ENCODE results near the gene CEP152. TPM values are rescaled to one million over a fixed set of nuclear protein-coding genes. Genes with fewer than 3 reads are reported as not detected.
A peak's percentile ranks its signal among the peaks of the same experiment; 100 is the strongest.
"Not testable (repeated sequence)": the region's sequence is repeated elsewhere in the genome, so short reads cannot be mapped to it uniquely, and the experiment has no call there.

The CEP152 gene
- total and polyA plus RNA-seq, 5 experiments from 2014 or later: 3.1 to 11.5 (median 5.1) TPM

DNA sequence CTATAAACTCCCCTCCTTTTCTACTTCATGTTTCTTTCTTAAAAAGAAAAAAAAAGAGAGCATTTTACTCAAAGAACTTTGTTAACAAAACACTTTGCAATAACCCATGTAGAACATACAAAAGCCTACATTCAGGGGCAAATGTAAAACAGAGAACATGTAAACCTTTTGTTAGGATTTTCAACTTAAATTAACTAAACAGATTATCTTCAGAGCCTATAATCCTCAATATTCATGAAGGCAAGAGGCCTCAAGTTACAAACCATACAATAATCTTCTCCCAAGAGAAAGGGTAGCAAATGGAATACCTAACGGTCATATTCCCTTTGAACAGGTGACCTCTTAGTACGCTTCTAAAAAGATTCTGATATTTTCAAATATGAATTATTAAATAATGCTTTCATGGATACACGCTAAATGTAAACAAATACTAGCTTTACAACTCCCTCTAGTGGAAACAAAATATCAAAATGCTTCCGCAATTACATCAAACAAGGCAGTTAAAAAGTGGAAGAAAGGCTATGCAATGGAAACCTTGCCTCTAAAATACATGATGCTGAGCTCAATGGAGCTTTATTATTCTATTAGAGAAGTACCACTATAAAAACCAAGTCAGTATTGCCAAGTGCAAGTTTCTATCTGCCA lies 9.9 kb downstream of the CEP152 start:
- H3K36me3 Mint-ChIP-seq: peaks cover 0 to 32% (median 10%) of the 10 kb centered on the region in 3 donors
- no peak overlapping the region for H3K4me3 Mint-ChIP-seq
- H3K27me3 Mint-ChIP-seq: no peaks in the 10 kb centered on the region
- H3K9me3 Mint-ChIP-seq: no peaks in the 10 kb centered on the region
- H3K4me1 Mint-ChIP-seq: peaks cover 6 to 25% (median 13%) of the 10 kb centered on the region in 4 donors
- ATAC-seq (no peak), DNase-seq (no peak)
- POLR2A ChIA-PET: interaction anchor here (1.6 kb wide), 1 partner anchor 10 kb away, joined by 5 read pairs; the partner anchor contains the start of gene CEP152
- no peak overlapping the region for H3K27ac Mint-ChIP-seq

DNA sequence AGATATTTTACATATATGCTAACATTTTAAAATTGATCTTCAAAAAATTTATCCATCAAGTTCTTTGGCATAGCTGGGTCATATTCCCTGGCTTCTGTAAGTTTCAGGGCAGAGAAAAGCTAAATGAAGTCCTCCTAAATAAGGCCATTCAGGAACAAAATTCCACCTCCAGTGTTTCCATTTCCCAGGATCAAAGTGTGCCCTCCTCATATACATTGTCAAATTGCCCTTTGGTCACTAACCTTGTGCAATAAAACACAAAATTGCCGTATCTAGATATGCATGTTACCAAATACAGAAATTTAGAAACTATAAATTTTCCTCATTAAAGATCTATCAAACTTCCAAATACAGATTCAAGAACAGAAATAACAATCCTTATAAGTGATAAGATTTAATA lies 10.6 kb downstream of the CEP152 start:
- Mint-ChIP-seq H3K27ac (no peak overlapping the region), H3K9me3 (no peaks in the 10 kb centered on the region), H3K27me3 (no peaks in the 10 kb centered on the region), H3K36me3 (peaks cover 0 to 33% (median 12%) of the 10 kb centered on the region in 3 donors), H3K4me3 (no peak overlapping the region), H3K4me1 (peaks cover 6 to 26% (median 13%) of the 10 kb centered on the region in 4 donors)
- DNase-seq (no peak), ATAC-seq (no peak)
- POLR2A ChIA-PET: interaction anchor here (1.6 kb wide), 1 partner anchor 11 kb away, joined by 5 read pairs; the partner anchor contains the start of gene CEP152

DNA sequence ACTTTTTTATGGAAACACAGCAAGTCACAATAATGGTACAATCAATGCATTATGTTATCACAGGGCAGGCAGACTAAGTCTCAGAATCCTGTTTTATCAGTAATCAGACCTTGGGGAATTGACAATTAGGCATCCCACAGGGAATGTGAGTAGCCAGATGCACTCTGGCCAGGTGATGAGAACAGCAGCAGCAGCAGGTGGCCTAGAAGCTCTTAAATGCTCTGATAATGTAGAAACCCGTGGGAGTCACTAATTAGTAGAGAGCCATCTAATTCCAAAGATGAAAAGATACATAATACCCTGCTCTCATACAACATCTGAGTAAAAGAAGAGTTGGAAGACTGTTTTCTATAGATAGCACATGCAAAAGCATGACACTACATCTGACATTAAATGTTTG lies 12.6 kb downstream of the CEP152 start:
- H3K36me3 Mint-ChIP-seq: peaks cover 0 to 23% (median 12%) of the 10 kb centered on the region in 3 donors
- ATAC-seq: no peak
- POLR2A ChIA-PET: no interaction called here
- DNase-seq: no peak
- no peaks in the 10 kb centered on the region for H3K27me3 Mint-ChIP-seq
- no peaks in the 10 kb centered on the region for H3K9me3 Mint-ChIP-seq
- no peak overlapping the region for H3K4me3 Mint-ChIP-seq
- peaks cover 4 to 37% (median 13%) of the 10 kb centered on the region in 4 donors for H3K4me1 Mint-ChIP-seq
- peak overlapping the region in 1 of 10 donors; percentile 21 for H3K27ac Mint-ChIP-seq

DNA sequence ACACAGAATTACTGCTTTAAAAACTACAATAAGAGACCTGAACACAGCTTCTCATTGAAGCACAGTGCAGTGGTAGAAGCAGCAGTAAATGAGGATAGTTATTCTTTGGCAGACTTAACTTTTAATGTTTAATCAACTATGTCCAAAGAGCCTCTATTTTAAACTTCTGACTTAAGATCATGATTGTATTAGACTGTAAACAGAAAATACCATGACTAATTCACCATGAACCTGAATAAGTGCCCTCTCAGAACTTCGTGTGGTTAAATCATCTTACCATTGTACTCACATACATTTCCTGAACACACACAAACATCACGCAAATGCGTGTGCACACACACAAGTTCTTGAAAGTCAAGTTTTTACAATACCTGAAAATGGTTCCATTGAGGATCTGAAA lies 13.9 kb downstream of the CEP152 start:
- no peak for ATAC-seq
- Mint-ChIP-seq H3K27ac (peak overlapping the region in 4 of 10 donors; percentile 1 to 51 (median 12)), H3K9me3 (no peaks in the 10 kb centered on the region), H3K27me3 (no peaks in the 10 kb centered on the region), H3K36me3 (peaks cover 0 to 36% (median 25%) of the 10 kb centered on the region in 3 donors), H3K4me3 (peak overlapping the region in 2 of 10 donors; percentile 9 to 37), H3K4me1 (peaks cover 4 to 37% (median 10%) of the 10 kb centered on the region in 4 donors)
- POLR2A ChIA-PET: no interaction called here
- peak in 1 of 10 donors; percentile 2 for DNase-seq

DNA sequence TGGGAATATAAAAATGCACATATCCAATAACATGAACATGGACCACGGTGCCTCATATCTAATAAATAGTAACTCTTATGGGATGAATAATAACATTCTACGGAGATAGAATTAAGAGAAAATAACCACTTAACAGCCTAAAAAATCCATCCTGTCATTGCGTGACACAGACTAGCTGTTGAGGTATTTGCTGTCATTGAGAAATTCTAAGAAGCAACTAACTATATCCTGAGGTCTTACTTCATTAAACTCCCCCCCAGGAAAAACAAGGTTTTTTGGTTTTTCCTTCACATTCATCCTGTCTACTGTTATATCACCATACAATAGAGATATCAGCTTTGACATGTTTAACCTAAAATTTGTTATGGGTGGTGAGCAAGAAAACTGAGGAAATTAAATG lies 14.3 kb downstream of the CEP152 start:
- ATAC-seq: no peak
- no peaks in the 10 kb centered on the region for H3K27me3 Mint-ChIP-seq
- no peak for DNase-seq
- peaks cover 0 to 39% (median 27%) of the 10 kb centered on the region in 3 donors for H3K36me3 Mint-ChIP-seq
- H3K27ac Mint-ChIP-seq: peak overlapping the region in 2 of 10 donors; percentile 20 to 51
- no peaks in the 10 kb centered on the region for H3K9me3 Mint-ChIP-seq
- POLR2A ChIA-PET: no interaction called here
- H3K4me3 Mint-ChIP-seq: no peak overlapping the region
- H3K4me1 Mint-ChIP-seq: peaks cover 4 to 37% (median 10%) of the 10 kb centered on the region in 4 donors

DNA sequence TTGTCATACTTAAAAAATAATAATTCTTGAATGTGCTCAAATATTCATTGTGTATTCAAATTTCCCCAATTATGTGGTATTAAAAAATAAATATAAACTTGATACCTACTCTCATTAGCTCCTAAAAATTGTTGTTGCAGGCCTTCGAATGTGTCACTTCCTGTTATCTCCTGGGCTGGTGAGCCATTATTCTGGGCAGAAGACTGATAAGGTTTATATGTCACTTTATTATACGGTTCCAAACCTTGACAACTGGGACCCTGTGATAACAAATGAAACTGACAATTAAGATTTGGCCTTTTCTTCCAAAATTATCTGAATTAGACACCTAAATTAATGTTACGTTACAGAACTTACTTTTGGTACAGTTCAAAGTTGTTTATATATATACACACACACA lies 15.0 kb downstream of the CEP152 start:
- Mint-ChIP-seq H3K27me3 (no peaks in the 10 kb centered on the region), H3K9me3 (no peaks in the 10 kb centered on the region), H3K36me3 (peaks cover 0 to 42% (median 30%) of the 10 kb centered on the region in 3 donors), H3K4me3 (no peak overlapping the region), H3K4me1 (peaks cover 4 to 31% (median 8%) of the 10 kb centered on the region in 4 donors), H3K27ac (no peak overlapping the region)
- POLR2A ChIA-PET: no interaction called here
- DNase-seq (no peak), ATAC-seq (no peak)

DNA sequence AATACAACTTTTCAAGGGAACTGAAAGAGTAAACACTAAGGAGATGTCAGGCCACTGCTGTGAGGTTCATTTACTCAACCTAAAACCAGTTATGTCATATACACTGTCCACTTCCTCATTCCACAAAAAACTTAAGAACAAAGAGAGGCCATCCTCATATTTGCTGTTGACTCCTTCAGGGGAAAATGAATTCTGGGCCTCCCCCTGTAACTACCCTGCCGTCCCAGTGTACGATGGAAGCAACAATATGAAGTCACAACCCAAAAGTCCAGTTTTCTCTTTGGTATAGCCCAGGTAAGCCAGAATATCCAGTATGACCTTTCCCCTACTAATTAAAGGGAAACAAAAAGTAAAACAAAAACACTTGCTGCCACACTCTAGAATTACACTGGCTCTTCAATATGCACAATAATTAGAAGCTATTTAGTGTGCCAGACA lies 16.2 kb downstream of the CEP152 start:
- no peak for DNase-seq
- H3K4me3 Mint-ChIP-seq: peak overlapping the region in 1 of 10 donors; percentile 52

DNA sequence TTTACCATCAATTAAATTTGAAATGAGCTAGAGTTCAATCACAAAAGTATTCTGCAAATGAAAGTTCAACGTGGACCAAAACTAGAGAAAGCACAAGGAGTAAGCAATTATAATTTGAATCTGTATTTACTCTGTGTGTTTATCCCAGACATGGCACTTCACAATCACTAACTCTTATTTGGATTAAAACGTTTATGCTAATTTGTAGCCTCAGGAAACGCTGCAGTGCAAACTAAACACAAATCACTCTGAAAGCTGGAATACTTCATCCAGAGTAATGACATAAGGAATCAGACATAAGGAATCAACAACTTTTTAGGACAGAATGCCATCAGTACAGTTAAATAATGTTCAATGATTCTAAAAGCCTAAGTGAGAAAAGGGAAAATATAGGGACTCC lies 18.5 kb downstream of the CEP152 start:
- ATAC-seq (no peak), DNase-seq (no peak)
- POLR2A ChIA-PET: no interaction called here
- Mint-ChIP-seq H3K9me3 (no peaks in the 10 kb centered on the region), H3K27me3 (no peaks in the 10 kb centered on the region), H3K27ac (no peak overlapping the region), H3K4me3 (no peak overlapping the region), H3K36me3 (peaks cover 8 to 69% (median 49%) of the 10 kb centered on the region in 3 donors), H3K4me1 (peaks cover 2 to 22% (median 5%) of the 10 kb centered on the region in 4 donors)

More for the DNA sequence above, 16.2 kb downstream of the CEP152 start:
- POLR2A ChIA-PET: no interaction called here
- H3K9me3 Mint-ChIP-seq: no peaks in the 10 kb centered on the region
- ATAC-seq: no peak
- H3K4me1 Mint-ChIP-seq: peaks cover 4 to 28% (median 8%) of the 10 kb centered on the region in 4 donors
- H3K27ac Mint-ChIP-seq: peak overlapping the region in 2 of 10 donors; percentile 37 to 70
- no peaks in the 10 kb centered on the region for H3K27me3 Mint-ChIP-seq
- peaks cover 0 to 51% (median 33%) of the 10 kb centered on the region in 3 donors for H3K36me3 Mint-ChIP-seq

DNA sequence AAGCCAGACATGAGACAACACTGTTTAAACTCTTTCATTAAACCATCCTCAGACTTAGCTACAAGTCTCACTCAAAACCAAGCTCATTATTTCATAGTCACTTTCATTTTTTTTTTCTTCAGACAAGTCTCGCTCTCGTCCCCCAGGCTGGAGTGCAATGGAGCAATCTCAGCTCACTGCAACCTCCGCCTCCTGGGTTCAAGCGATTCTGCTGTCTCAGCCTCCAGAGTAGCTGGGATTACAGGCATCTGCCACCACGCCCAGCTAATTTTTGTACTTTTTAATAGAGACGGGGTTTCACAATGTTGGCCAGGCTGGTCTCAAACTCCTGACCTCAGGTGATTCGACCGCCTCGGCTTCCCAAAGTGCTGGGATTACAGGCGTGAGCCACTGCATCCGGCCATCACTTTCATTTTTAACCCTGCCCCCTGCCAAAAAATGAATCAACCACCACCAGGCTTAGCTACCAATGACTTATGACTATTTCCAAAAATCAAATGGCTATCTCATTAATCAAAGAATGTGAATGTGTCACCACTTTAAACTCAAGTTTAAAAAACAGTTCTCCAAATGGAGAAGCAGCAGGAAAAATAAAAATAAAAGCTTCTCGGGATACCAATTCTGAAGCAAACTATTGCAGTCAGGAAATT lies 20.3 kb downstream of the CEP152 start:
- ATAC-seq, POLR2A ChIA-PET, H3K9me3 Mint-ChIP-seq, DNase-seq, H3K4me3 Mint-ChIP-seq, H3K27me3 Mint-ChIP-seq: not testable (repeated sequence)
- Mint-ChIP-seq H3K36me3 (peaks cover 8 to 62% (median 44%) of the 10 kb centered on the region in 3 donors), H3K27ac (peak overlapping the region in 1 of 10 donors; percentile 15), H3K4me1 (peaks cover 0 to 10% (median 0%) of the 10 kb centered on the region in 4 donors)

DNA sequence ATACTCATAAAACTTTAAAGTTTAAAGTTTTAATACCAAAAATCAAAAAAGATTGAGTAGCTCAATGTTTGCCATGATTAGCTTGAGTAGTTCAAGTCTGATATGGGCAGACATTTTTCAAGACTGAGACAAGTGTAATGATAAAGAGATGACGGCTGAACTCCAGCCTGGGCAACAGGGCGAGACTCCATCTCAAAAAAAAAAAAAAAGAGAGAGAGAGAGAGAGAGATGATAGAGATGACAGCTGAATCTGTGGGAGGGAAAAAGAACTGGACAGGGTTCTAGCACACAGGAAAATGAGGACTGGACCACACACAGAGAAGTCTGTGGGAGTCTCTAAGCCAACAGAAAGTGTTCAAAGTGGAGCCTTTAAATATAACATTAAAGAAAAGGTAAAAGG lies 25.2 kb downstream of the CEP152 start:
- Mint-ChIP-seq H3K9me3 (no peaks in the 10 kb centered on the region), H3K27ac (no peak overlapping the region), H3K4me1 (peaks cover 0 to 2% (median 0%) of the 10 kb centered on the region in 4 donors), H3K4me3 (no peak overlapping the region), H3K27me3 (no peaks in the 10 kb centered on the region), H3K36me3 (peaks cover 18 to 65% (median 40%) of the 10 kb centered on the region in 3 donors)
- DNase-seq: no peak
- ATAC-seq: no peak
- POLR2A ChIA-PET: no interaction called here

DNA sequence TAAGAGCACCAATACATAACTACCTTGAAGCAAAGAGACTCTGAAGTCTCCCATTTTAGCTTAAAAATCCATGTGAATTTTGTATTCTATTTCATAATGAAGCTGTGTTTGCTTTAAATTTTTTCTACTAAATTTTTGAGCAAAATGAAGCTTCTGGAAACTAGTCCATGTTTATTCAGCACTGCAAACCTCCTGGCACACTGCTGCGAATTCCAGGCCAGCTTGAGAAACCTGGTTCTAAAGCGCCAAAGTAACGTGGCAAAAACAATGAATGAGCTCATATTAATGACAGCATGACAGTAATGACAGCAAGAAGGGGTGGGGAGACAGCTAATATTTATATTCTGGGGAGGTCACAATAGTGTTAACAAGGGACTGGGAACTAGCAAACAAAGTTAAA lies 25.7 kb downstream of the CEP152 start:
- peaks cover 0 to 2% (median 0%) of the 10 kb centered on the region in 4 donors for H3K4me1 Mint-ChIP-seq
- ATAC-seq (no peak), DNase-seq (no peak)
- H3K27ac Mint-ChIP-seq: no peak overlapping the region
- H3K27me3 Mint-ChIP-seq: no peaks in the 10 kb centered on the region
- POLR2A ChIA-PET: no interaction called here
- no peak overlapping the region for H3K4me3 Mint-ChIP-seq
- peaks cover 18 to 64% (median 36%) of the 10 kb centered on the region in 3 donors for H3K36me3 Mint-ChIP-seq
- H3K9me3 Mint-ChIP-seq: no peaks in the 10 kb centered on the region

DNA sequence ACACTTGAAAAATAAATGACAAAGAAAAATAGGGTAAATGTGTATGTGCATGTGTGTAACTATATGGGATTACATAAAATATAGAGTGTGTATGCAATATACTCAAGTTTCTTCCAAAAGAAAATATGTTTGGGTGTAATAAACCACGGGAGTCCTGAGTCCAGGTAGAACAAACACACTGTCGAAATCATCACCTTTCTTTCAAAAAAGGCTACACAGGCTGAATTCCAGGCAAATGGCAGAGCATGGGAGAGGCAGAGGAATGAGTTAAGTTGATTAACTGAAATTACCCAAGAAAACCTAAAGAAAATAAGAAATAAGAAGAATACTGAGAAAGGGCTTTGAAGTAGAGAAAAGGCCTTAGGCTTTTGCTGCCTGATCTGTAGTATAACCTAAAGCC lies 26.1 kb downstream of the CEP152 start:
- Mint-ChIP-seq H3K9me3 (no peaks in the 10 kb centered on the region), H3K27me3 (no peaks in the 10 kb centered on the region), H3K36me3 (peaks cover 18 to 65% (median 39%) of the 10 kb centered on the region in 3 donors), H3K27ac (no peak overlapping the region), H3K4me3 (no peak overlapping the region), H3K4me1 (peaks cover 0 to 2% (median 0%) of the 10 kb centered on the region in 4 donors)
- POLR2A ChIA-PET: no interaction called here
- DNase-seq: no peak
- ATAC-seq: no peak

DNA sequence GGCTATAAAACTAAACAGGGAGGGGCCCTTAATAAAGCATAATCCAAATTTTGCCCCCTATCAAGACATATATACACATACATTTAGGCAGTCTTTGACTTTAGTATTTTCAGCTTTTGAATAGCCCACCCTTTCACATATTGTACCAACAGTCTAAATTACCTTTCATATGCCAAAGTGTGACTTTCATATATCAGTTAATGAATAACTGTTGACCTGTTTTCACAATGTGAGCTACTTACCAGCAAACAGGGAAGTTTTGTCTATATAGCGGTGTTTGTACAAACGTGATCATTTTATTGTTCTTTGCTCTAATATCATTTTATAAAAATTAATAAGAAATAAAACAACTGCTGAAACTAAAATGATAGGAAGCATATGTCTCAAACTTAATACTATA lies 28.0 kb downstream of the CEP152 start:
- no peak overlapping the region for H3K27ac Mint-ChIP-seq

More for the DNA sequence above, 28.0 kb downstream of the CEP152 start:
- Mint-ChIP-seq H3K4me1 (peaks cover 0 to 2% (median 0%) of the 10 kb centered on the region in 4 donors), H3K9me3 (no peaks in the 10 kb centered on the region), H3K36me3 (peaks cover 11 to 56% (median 29%) of the 10 kb centered on the region in 3 donors), H3K27me3 (no peaks in the 10 kb centered on the region), H3K4me3 (no peak overlapping the region)
- POLR2A ChIA-PET: no interaction called here
- no peak for DNase-seq
- ATAC-seq: no peak
